Neural progenitor cell (in vitro differentiated cells): Measurements from ENCODE around the gene ZBED4.

Experiments used
- EZH2phosphoT487 ChIP-seq: fragments of 200-600 bp; sonication (generic); IDR thresholded peaks from 2 replicates; pipeline ENCODE4 v1.6.1; 2017; ENCODE audit warnings: antibody characterized with exemption
- TF ChIP-seq, protein P1 (sequence below): fragments of 200-600 bp; sonication (generic); IDR thresholded peaks from 2 replicates; pipeline ENCODE4 v1.5.1; 2017; ENCODE audit warnings: antibody characterized with exemption, mild to moderate bottlenecking

DNA sequence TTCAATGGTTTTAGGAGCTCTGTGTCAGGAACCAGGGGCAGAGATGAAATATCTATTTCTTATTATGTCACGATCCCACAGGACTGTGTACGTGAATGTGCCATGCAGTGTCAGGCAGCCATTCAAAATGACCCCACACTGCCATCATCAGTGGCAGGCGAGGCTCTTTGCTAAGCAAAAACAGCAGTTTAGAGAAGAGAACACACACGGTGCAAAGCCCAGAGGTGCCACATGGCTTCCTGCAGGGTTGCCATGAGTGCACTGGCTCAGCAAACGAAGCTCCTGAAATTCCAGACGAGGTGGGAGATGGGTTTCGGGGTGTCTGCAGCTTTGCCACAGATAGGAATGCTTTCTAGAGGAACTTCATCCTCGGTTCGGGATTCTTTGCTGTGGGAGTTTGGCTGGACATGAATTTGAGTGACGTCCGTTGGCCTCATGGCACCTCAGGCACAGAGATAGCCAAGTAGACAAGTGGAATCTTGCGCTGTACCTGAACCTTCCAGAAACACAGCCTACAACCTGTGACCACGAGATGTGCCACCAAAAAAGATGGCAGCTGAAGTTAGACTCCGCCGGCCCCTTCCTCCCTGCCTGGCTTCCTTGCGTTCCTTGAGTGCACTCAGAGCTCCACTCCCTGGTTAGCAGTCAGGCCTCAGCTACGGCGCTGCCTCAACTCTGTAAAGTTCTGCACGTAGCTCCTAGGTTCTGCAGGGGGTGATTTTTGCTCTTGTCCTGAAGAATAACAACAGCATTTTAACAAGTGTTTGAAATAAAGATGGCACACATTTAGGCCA is 7.8 kb upstream of the ZBED4 start:
- TF ChIP-seq, protein P1, sequence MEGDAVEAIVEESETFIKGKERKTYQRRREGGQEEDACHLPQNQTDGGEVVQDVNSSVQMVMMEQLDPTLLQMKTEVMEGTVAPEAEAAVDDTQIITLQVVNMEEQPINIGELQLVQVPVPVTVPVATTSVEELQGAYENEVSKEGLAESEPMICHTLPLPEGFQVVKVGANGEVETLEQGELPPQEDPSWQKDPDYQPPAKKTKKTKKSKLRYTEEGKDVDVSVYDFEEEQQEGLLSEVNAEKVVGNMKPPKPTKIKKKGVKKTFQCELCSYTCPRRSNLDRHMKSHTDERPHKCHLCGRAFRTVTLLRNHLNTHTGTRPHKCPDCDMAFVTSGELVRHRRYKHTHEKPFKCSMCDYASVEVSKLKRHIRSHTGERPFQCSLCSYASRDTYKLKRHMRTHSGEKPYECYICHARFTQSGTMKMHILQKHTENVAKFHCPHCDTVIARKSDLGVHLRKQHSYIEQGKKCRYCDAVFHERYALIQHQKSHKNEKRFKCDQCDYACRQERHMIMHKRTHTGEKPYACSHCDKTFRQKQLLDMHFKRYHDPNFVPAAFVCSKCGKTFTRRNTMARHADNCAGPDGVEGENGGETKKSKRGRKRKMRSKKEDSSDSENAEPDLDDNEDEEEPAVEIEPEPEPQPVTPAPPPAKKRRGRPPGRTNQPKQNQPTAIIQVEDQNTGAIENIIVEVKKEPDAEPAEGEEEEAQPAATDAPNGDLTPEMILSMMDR: no peak
- no peak for TF ChIP-seq EZH2phosphoT487
